ENCODE results near the gene BBS10.

GRCh38 chr12:76346798-76347420, 1.3 kb downstream of the BBS10 start:
- TF ChIP-seq CTCF (IDR thresholded peaks at IDR 0.05; ENCODE audit: low read depth, low read length) (peak; percentile 74), EZH2phosphoT487 (IDR thresholded peaks at IDR 0.05; ENCODE audit: low read depth) (no peak)

All from OCI-LY3 (cell line).